GM18526 (cell line): ENCODE measurements around the gene ITPR2.

ENCODE experiments used
- POLR2A ChIP-seq: IDR thresholded peaks from 3 replicates; pipeline ENCODE4 v1.6.1; 2011; ENCODE audit not compliant: insufficient read length; ENCODE audit errors: extremely low read depth

ITPR2 gene

GRCh38 chr12:26807292-26807691 lies 25.7 kb downstream of the ITPR2 start:
- TF ChIP-seq POLR2A: no peak

- no peak for TF ChIP-seq POLR2A
Observed at GRCh38 chr12:26806556-26806955, 26.4 kb downstream of the ITPR2 start.

GRCh38 chr12:26805401-26805971 lies 27.5 kb downstream of the ITPR2 start:
- no peak for TF ChIP-seq POLR2A

GRCh38 chr12:26803552-26803951 lies 29.4 kb downstream of the ITPR2 start:
- no peak for TF ChIP-seq POLR2A

GRCh38 chr12:26801486-26801885 lies 31.5 kb downstream of the ITPR2 start:
- no peak for TF ChIP-seq POLR2A

- TF ChIP-seq POLR2A: no peak
Observed at GRCh38 chr12:26800858-26801257, 32.1 kb downstream of the ITPR2 start.

- no peak for TF ChIP-seq POLR2A
Observed at GRCh38 chr12:26800347-26800746, 32.6 kb downstream of the ITPR2 start.

- TF ChIP-seq POLR2A: no peak
Observed at GRCh38 chr12:26799741-26800140, 33.3 kb downstream of the ITPR2 start.

- no peak for TF ChIP-seq POLR2A
Observed at GRCh38 chr12:26798640-26799039, 34.4 kb downstream of the ITPR2 start.

- TF ChIP-seq POLR2A: no peak
Observed at GRCh38 chr12:26798023-26798422, 35.0 kb downstream of the ITPR2 start.

GRCh38 chr12:26795910-26796309 lies 37.1 kb downstream of the ITPR2 start:
- TF ChIP-seq POLR2A: no peak

GRCh38 chr12:26791301-26791791 lies 41.6 kb downstream of the ITPR2 start:
- no peak for TF ChIP-seq POLR2A

- no peak for TF ChIP-seq POLR2A
Observed at GRCh38 chr12:26790645-26790994, 42.4 kb downstream of the ITPR2 start.

GRCh38 chr12:26789731-26790644 lies 43.0 kb downstream of the ITPR2 start:
- TF ChIP-seq POLR2A: no peak

GRCh38 chr12:26786865-26787514 lies 46.0 kb downstream of the ITPR2 start:
- TF ChIP-seq POLR2A: no peak

- TF ChIP-seq POLR2A: no peak
Observed at GRCh38 chr12:26786491-26786864, 46.5 kb downstream of the ITPR2 start.
